GM12878 (cell line): ENCODE measurements around the gene PTK6. TPM values are rescaled to one million over a fixed set of nuclear protein-coding genes. Genes with fewer than 3 reads are reported as not detected.

Experiments used
- EGR1 ChIP-seq, 2 experiments: IDR thresholded peaks; 1 replicate in 1 of 2; 2 replicates in 1 of 2; pipeline ENCODE4 v1.6.1; 2011 to 2012; ENCODE audit warnings: low read depth in 2 of 2, low read length in 2 of 2, borderline replicate concordance in 1 of 2, mild to moderate bottlenecking in 1 of 2, moderate library complexity in 1 of 2
- ETV6 ChIP-seq, 2 experiments: fragments of 450-650 bp in 1 of 2; IDR thresholded peaks in 1 of 2; conservative IDR thresholded peaks in 1 of 2; 2 replicates each; pipeline ENCODE4 v1.6.1; 2014; ENCODE audit warnings: antibody characterized with exemption in 1 of 2, borderline replicate concordance in 1 of 2, low read depth in 1 of 2, mild to moderate bottlenecking in 1 of 2, moderate library complexity in 1 of 2
- IRF5 ChIP-seq: fragments of 450-650 bp; IDR thresholded peaks from 2 replicates; pipeline ENCODE4 v1.6.1; 2017; ENCODE audit warnings: borderline replicate concordance
- MEF2B ChIP-seq: fragments of 450-650 bp; IDR thresholded peaks from 2 replicates; pipeline ENCODE4 v1.6.1; 2018; ENCODE audit warnings: mild to moderate bottlenecking, moderate library complexity; ENCODE audit not compliant: partially characterized antibody, poor library complexity, severe bottlenecking
- NKRF ChIP-seq: fragments of 450-650 bp; conservative IDR thresholded peaks from 2 replicates; pipeline ENCODE4 v1.6.1; 2017; ENCODE audit warnings: mild to moderate bottlenecking, moderate library complexity
- NR2F1 ChIP-seq: fragments of 450-650 bp; conservative IDR thresholded peaks from 2 replicates; pipeline ENCODE4 v1.6.1; 2017; ENCODE audit warnings: mild to moderate bottlenecking
- PRDM15 ChIP-seq: fragments of 450-650 bp; formaldehyde crosslinking; IDR thresholded peaks from 2 replicates; pipeline ENCODE4 v1.4.0; 2020; ENCODE audit warnings: mild to moderate bottlenecking, moderate library complexity
- RAD21 ChIP-seq: IDR thresholded peaks from 2 replicates; pipeline ENCODE4 v1.6.1; 2011; ENCODE audit warnings: mild to moderate bottlenecking, low read depth, low read length, moderate library complexity; ENCODE audit not compliant: insufficient read depth
- ZBTB40 ChIP-seq: fragments of 450-650 bp; IDR thresholded peaks from 2 replicates; pipeline ENCODE4 v1.6.1; 2016; ENCODE audit warnings: mild to moderate bottlenecking, moderate library complexity, borderline replicate concordance
- ZNF592 ChIP-seq: fragments of 450-650 bp; IDR thresholded peaks from 2 replicates; pipeline ENCODE4 v1.6.1; 2017; ENCODE audit warnings: mild to moderate bottlenecking, moderate library complexity
- ZZZ3 ChIP-seq: IDR thresholded peaks from 2 replicates; pipeline ENCODE4 v1.6.1; 2011; ENCODE audit warnings: low read depth; ENCODE audit not compliant: control insufficient read depth, insufficient read length
- polyA plus RNA-seq, 11 experiments: library from polyadenylated mRNA; depleted of rRNA in 4 of 11; unstranded in 6 of 11; stranded (reverse) in 5 of 11; fragments of >200 nt; fragmentation: Nextera tagmentation in 4 of 11; fragmentation: Illumina TruSeq in 1 of 11; extraction: Ambion mirVana in 4 of 11; extraction: Trizol in 1 of 11; gene quantifications; 1 replicate in 1 of 11; 2 replicates in 10 of 11; pipeline versions ENCODE4 v1.2.1 to v1.2.3, GENCODE V29; 2011 to 2016; ENCODE audit warnings: inconsistent platforms in 2 of 11, missing spikeins in 2 of 11, low read depth in 1 of 11
- total RNA-seq, 4 experiments: library from RNA; depleted of rRNA in 3 of 4; stranded (reverse); fragments of >200 nt in 3 of 4; fragmentation: Illumina TruSeq in 1 of 4; extraction: Trizol in 1 of 4; gene quantifications; 2 replicates each; pipeline versions ENCODE4 v1.2.1 to v1.2.3, GENCODE V29; 2013 to 2021

Gene PTK6
- total and polyA plus RNA-seq, 10 of the 15 experiments (the other 5 are each of a cell fraction or from before 2014, with no cell fraction given) = 0.02 to 0.21 (median 0.09) TPM; not detected in 3

GRCh38 chr20:63552481-63553249 lies 15.5 kb upstream of the PTK6 start (continued):
- no peak for TF ChIP-seq IRF5
- peak in 1 of 2 experiments; percentile 83; a peak in 2 of 3 replicates for TF ChIP-seq EGR1 (IDR thresholded peaks at IDR 0.05; ENCODE audit: borderline replicate concordance in 1 of 2, low read depth in 2 of 2, low read length in 2 of 2)
- no peak for TF ChIP-seq NKRF
- no peak for TF ChIP-seq ZNF592
- TF ChIP-seq NR2F1 = peak; percentile 64
- TF ChIP-seq ZZZ3 = no peak
- no peak for TF ChIP-seq ZBTB40
- peak; percentile 17 for TF ChIP-seq MEF2B
- TF ChIP-seq PRDM15 (CRISPR knock-in tag) = no peak
- TF ChIP-seq RAD21 = no peak
- TF ChIP-seq ETV6 (conservative IDR thresholded peaks at IDR 0.05 in 1 of 2, IDR thresholded peaks at IDR 0.05 in 1 of 2; ENCODE audit: borderline replicate concordance in 1 of 2, low read depth in 1 of 2) = peak in 1 of 2 experiments; percentile 28; a peak in 1 of 4 replicates
